ENCODE results near the gene FGD2.
"Not testable (repeated sequence)": the region's sequence is repeated elsewhere in the genome, so short reads cannot be mapped to it uniquely, and the experiment has no call there.

FGD2 gene

DNA sequence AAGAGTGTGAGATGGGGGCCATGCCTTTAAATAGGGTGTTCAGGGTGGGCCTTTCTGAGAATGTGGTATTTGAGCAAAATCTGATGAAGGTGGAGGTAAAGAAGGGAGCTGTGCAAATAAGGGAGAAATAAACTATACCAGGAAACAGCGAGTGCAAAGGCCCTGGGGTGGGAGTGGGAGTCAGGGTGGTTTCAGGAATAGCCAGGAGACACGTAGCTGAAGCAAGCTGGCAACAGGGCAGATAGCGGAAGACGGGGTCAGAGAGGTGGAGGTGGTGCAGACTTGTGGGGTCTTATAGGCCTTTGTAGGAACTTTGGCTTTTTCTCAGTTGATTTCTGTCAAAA, 51.6 kb downstream of the FGD2 start:
- in situ Hi-C loops (cut with MboI; ENCODE audit: low sequenced_read_pairs, unreplicated experiment) = no loop called here
- no peak for DNase-seq (ENCODE audit: low spot score)
- TF ChIP-seq, protein P1, sequence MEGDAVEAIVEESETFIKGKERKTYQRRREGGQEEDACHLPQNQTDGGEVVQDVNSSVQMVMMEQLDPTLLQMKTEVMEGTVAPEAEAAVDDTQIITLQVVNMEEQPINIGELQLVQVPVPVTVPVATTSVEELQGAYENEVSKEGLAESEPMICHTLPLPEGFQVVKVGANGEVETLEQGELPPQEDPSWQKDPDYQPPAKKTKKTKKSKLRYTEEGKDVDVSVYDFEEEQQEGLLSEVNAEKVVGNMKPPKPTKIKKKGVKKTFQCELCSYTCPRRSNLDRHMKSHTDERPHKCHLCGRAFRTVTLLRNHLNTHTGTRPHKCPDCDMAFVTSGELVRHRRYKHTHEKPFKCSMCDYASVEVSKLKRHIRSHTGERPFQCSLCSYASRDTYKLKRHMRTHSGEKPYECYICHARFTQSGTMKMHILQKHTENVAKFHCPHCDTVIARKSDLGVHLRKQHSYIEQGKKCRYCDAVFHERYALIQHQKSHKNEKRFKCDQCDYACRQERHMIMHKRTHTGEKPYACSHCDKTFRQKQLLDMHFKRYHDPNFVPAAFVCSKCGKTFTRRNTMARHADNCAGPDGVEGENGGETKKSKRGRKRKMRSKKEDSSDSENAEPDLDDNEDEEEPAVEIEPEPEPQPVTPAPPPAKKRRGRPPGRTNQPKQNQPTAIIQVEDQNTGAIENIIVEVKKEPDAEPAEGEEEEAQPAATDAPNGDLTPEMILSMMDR (IDR thresholded peaks at IDR 0.05; ENCODE audit: borderline replicate concordance, control extremely low read depth, extremely low read depth, insufficient read depth, missing control alignments) = no peak

DNA sequence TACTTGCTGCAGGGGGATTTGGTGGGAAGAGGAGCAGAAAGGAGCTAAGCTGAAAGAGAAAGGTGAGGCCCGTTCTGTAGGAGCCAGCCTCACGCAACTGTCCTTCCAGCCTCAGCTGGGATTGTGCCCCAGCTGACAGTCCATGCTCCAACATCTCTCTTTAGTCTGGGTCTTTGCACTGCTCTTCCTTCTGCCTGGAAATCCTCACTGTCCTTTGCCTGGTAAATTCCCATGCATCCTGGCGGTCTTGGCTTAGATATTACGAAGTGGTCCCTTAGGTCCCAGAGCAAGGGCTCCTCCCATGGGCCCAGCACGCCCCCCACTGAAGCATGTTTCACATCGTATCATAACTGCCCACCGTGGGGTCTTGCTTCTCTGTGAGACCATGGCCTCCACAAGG, 52.2 kb downstream of the FGD2 start:
- in situ Hi-C loops (cut with MboI; ENCODE audit: low sequenced_read_pairs, unreplicated experiment) = no loop called here
- TF ChIP-seq, protein P1 (IDR thresholded peaks at IDR 0.05; ENCODE audit: borderline replicate concordance, control extremely low read depth, extremely low read depth, insufficient read depth, missing control alignments) = no peak
- DNase-seq (ENCODE audit: low spot score) = no peak

DNA sequence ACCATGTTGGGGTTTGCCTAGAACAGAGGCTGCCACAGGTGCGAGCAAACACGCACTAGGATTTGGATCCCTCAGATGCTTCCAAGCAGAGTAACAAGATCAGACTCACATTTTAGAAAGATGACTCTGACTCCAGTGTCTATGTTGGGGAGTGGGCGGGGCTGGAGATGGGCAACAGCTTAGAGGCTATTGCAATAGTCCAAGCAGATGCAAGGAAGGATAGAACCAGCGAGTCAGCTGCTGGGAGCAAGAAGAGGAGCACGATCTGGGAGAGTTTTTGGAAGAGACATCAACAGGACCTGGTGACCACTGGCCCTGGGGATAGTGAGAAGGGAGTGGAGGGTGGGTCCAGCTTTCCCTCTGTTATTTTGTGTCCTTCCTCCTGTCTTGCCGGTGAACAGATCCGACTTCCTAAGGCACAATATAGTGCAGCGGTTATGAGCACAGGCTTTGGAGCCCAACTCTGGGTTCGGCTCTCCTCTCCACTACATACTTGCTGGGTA, 52.7 kb downstream of the FGD2 start:
- DNase-seq (ENCODE audit: low spot score) = no peak
- TF ChIP-seq, protein P1 (IDR thresholded peaks at IDR 0.05; ENCODE audit: borderline replicate concordance, control extremely low read depth, extremely low read depth, insufficient read depth, missing control alignments) = no peak
- in situ Hi-C loops (cut with MboI; ENCODE audit: low sequenced_read_pairs, unreplicated experiment) = no loop called here

DNA sequence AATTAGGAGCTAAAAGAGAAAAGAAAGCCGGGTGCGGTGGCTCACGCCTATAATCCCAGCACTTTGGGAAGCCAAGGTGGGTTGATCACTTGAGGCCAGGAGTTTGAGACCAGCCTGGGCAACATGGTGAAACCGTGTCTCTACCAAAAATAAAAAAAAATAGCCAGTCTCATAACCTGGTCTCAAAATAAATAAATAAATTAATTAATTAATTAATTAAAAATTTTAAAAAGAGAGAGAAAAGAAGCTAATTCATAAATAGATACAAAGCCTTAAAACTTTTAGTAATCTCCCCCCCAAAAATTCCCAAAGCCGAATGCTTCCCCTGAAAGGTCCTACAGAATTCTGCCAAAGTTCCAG, 53.5 kb downstream of the FGD2 start:
- DNase-seq (ENCODE audit: low spot score); in situ Hi-C loops (cut with MboI; ENCODE audit: low sequenced_read_pairs, unreplicated experiment): not testable (repeated sequence)

DNA sequence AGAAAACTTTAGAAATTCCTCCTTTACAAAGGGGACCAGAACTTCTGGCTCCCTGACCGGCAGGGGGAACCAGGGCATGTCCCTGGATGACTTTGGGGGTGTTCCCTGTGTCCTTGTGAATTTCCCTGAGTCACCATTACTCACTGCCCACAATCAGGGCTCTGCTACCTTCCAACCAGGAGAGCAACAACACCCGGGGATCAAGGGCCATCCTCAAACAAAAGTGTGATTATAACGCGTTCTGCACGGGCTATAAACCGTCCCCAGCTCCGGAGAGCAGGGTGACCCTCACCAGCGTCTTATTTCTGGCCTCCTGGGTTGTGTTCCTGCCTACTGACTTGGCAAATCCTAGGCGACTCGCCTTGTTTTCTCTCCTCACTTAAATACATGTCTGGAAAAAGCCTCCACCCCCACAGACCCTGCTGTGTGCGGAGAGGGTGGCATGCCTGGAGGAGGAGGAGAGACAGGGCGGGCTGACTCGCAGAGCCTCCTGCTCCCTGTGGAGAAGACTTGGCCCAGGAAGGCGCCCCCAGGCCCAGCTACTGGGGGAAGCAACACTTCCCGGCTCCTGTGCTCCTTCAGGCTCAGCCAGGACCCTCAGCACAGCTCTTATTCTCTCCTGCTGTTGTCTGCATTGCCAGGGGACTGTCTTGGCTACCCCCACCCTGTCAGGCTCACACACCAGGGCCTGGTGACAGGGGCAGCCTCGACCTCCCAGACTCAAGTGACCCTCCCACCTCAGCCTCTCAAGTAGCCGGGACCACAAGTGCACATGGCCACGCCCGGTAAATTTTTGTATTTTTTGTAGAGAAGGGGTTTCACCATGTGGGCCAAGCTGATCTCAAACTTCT, 54.1 kb downstream of the FGD2 start:
- in situ Hi-C loops (cut with MboI; ENCODE audit: low sequenced_read_pairs, unreplicated experiment) = no loop called here
- TF ChIP-seq, protein P1 (IDR thresholded peaks at IDR 0.05; ENCODE audit: borderline replicate concordance, control extremely low read depth, extremely low read depth, insufficient read depth, missing control alignments) = no peak
- DNase-seq (ENCODE audit: low spot score) = no peak

DNA sequence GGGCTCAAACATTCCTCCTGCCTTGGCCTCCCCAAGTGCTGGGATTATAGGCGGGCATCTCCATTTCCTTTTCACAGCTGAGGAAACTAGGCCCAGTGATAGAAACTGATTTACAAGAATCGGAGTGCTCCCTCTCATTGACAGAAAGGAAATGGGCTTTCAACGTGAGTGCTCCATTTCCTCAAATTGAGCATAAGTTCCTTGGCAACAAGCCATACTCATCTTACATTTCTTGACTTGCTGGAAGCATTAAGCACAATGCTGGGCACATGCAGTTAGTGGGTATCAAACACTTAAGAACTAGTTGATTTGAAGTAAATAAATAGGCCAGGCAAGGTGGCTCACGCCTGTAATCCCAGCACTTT, 54.7 kb downstream of the FGD2 start:
- in situ Hi-C loops (cut with MboI; ENCODE audit: low sequenced_read_pairs, unreplicated experiment) = no loop called here
- no peak for DNase-seq (ENCODE audit: low spot score)
- TF ChIP-seq, protein P1 (IDR thresholded peaks at IDR 0.05; ENCODE audit: borderline replicate concordance, control extremely low read depth, extremely low read depth, insufficient read depth, missing control alignments) = no peak

DNA sequence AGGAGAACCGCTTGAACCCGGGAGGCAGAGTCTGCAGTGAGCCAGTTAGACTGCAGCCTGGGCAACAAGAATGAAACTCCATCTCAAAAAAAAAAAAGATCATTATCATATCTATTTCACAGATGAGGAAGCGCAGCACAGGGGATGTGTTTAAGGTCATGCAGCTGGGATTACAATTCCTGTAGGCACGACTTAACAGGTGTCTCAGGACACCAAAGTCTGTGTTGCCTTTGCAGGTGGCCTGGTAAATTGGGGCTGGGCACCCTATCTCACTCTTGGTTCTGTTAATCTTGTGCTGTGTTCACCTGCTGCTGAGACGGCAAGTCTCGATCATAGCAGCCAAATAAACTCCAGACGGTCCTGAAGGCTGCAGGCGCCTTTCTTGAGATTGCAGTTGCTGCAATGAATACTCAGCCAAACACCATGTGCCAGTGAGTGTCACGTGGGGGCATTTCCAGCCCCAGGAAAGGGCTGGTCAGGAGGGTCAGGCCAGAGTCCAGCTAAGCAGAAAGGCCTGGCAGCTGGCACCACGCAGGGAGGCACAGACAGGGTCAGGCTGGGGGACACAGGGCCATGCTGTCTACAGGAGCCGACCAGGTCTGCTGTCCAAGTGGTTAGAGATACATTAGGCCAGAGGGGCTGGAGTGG, 55.8 kb downstream of the FGD2 start:
- TF ChIP-seq, protein P1 (IDR thresholded peaks at IDR 0.05; ENCODE audit: borderline replicate concordance, control extremely low read depth, extremely low read depth, insufficient read depth, missing control alignments) = no peak
- in situ Hi-C loops (cut with MboI; ENCODE audit: low sequenced_read_pairs, unreplicated experiment) = no loop called here
- DNase-seq (ENCODE audit: low spot score) = no peak
